Gastroesophageal sphincter (tissue), 3 donors: Measurements from ENCODE around the gene FOXK1.

ENCODE experiments used
- CTCF ChIP-seq, 4 experiments: fragments of 200-600 bp in 2 of 4; fragments of 450-650 bp in 2 of 4; sonication (generic) in 1 of 4; IDR thresholded peaks; one replicate each; pipeline ENCODE4 v1.5.1; 2017 to 2019; ENCODE audit warnings: antibody characterized with exemption in 4 of 4, mild to moderate bottlenecking in 2 of 4, moderate library complexity in 2 of 4
- POLR2A ChIP-seq, 2 donors: fragments of 450-650 bp; IDR thresholded peaks; one replicate each; pipeline ENCODE4 v1.6.1; 2017; ENCODE audit warnings: antibody characterized with exemption in 2 of 2, mild to moderate bottlenecking in 2 of 2, moderate library complexity in 1 of 2
- POLR2AphosphoS5 ChIP-seq: sonication (generic); formaldehyde crosslinking; IDR thresholded peaks from one replicate; pipeline ENCODE4 v1.6.1; 2017; ENCODE audit warnings: antibody characterized with exemption

GRCh38 chr7:4707980-4708411 is 25.9 kb downstream of the FOXK1 start:
- TF ChIP-seq CTCF (IDR thresholded peaks at IDR 0.05) = no peak
- TF ChIP-seq POLR2AphosphoS5 = no peak
- no peak for TF ChIP-seq POLR2A (IDR thresholded peaks at IDR 0.05)
